ENCODE measurements around the gene CCDC85C. TPM values are rescaled to one million over a fixed set of nuclear protein-coding genes. Genes with fewer than 3 reads are reported as not detected.

The CCDC85C gene
- total RNA-seq, 2 experiments from 2014 or later = 6.8 to 7.9 TPM

DNA sequence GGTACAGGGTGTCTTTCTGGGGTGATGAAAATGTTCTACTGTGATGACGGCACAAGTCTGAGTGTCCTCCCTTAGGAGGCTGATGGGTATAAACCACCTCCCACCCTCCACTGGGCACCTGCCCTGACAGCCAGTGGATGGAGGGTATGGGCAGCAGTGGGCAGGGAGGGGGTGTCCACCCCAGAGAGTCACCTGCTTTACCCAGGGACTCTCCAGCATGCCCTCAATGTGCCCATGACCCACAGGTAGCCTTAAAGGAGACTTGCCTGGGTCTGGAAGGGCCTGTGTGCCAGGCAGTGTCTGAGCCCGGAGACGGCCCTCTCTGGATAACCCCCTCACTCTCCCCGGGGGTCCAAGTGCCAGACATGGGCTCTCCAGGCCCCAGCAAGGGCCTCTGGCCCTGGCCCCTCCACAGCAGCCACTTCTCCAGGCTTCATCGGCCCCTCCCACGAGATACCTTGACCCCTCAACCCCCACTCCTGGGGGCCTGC lies 84.0 kb downstream of the CCDC85C start:
- POLR2A ChIA-PET = no interaction called here
- intact Hi-C loops (cut with micrococcal nuclease) = loop anchor here (2.0 to 10.0 kb wide), 2 partner anchors 109 to 365 kb away; no protein-coding TSS in a partner anchor
- Mint-ChIP-seq H3K36me3 (ENCODE audit: low read depth) (no peaks in the 10 kb centered on the region), H3K4me1 (ENCODE audit: low read depth) (peaks cover 5% of the 10 kb centered on the region), H3K27ac (no peak overlapping the region), H3K27me3 (no peaks in the 10 kb centered on the region), H3K4me3 (no peak overlapping the region), H3K9me3 (no peaks in the 10 kb centered on the region)
- DNase-seq (no peak), ATAC-seq (no peak)
- CTCF ChIA-PET = interaction anchor here (1.0 kb wide), 1 partner anchor 107 kb away, joined by 3 read pairs; no protein-coding TSS in a partner anchor
- TF ChIP-seq, protein P1, sequence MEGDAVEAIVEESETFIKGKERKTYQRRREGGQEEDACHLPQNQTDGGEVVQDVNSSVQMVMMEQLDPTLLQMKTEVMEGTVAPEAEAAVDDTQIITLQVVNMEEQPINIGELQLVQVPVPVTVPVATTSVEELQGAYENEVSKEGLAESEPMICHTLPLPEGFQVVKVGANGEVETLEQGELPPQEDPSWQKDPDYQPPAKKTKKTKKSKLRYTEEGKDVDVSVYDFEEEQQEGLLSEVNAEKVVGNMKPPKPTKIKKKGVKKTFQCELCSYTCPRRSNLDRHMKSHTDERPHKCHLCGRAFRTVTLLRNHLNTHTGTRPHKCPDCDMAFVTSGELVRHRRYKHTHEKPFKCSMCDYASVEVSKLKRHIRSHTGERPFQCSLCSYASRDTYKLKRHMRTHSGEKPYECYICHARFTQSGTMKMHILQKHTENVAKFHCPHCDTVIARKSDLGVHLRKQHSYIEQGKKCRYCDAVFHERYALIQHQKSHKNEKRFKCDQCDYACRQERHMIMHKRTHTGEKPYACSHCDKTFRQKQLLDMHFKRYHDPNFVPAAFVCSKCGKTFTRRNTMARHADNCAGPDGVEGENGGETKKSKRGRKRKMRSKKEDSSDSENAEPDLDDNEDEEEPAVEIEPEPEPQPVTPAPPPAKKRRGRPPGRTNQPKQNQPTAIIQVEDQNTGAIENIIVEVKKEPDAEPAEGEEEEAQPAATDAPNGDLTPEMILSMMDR (IDR thresholded peaks at IDR 0.05) = no peak

DNA sequence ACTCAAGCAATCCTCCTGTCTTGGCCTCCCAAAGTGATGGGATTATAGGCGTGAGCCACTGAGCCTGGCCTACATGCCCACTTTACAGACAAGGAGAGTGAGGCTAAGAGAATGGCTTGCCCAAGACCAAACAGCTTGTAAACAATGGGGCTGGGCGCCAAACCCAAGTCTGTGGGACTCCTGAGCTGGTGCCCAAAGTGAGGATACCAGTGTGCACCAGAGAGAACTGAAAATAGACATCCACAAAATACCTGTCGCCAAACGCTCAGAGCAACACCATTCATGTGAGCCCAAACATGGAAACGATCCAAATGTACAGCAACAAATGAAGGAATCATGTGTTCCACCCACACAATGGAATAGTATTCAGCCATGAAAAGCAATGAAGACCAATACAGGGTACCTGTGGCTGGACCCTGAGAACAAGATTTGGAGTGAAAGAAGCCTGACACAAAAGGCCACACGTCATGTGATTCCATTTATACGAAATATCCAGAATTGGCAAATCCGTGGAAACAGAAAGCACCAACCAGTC lies 84.6 kb downstream of the CCDC85C start:
- no peak overlapping the region for H3K4me3 Mint-ChIP-seq
- H3K27ac Mint-ChIP-seq = no peak overlapping the region
- DNase-seq (no peak), ATAC-seq (no peak)
- CTCF ChIA-PET = interaction anchor here (1.0 kb wide), 1 partner anchor 108 kb away, joined by 3 read pairs; no protein-coding TSS in a partner anchor
- H3K27me3 Mint-ChIP-seq = no peaks in the 10 kb centered on the region
- H3K9me3 Mint-ChIP-seq = no peaks in the 10 kb centered on the region
- POLR2A ChIA-PET = no interaction called here
- intact Hi-C loops (cut with micrococcal nuclease) = loop anchor here (2.0 kb wide), 1 partner anchor 109 kb away; no protein-coding TSS in a partner anchor
- H3K36me3 Mint-ChIP-seq (ENCODE audit: low read depth) = no peaks in the 10 kb centered on the region
- H3K4me1 Mint-ChIP-seq (ENCODE audit: low read depth) = no peaks in the 10 kb centered on the region
- TF ChIP-seq, protein P1 (IDR thresholded peaks at IDR 0.05) = no peak

DNA sequence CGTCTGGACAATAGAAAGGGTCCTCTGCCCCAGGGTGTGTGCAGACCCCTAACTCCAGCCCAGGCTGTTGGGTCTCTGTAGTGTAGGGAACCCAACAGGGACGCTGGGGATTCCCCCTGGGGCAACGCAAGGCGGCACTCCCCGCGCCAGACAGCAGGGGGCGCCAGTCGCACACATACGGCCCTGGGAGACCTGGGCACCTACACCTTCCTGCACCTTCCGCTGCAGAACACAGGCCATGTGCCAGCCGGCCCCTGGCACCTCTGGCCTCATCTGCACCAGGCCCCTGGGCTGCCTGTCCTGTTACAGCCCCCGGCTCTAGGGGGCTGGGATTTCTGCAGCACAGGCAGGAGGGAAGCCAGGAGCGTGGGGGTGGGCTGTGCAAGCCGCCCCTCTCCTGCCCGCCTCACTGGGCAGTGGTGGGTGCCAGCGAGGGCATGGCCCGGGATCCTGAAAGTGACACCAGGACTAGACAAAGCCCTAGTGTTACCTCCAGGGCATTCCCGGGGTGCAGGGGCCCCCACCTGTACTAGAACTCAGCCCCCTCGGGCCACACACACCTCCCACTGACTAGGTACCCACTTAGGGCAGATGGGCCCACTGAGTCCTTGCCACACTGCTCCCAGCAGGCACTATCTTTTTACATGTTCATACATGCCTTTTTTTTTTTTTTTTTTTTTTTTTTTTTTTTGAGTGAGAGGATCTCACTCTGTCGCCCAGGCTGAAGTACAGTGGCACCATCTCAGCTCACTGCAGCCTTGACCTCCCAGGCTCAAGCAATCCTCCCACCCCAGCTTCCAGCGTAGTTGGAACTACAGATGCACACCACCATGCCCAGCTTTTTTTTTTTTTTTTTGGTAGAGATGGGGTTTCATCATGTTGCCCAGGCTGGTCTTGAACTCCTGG lies 85.3 kb downstream of the CCDC85C start:
- ATAC-seq = peak; percentile 97
- Mint-ChIP-seq H3K4me1 (ENCODE audit: low read depth) (no peaks in the 10 kb centered on the region), H3K27ac (no peak overlapping the region), H3K27me3 (no peaks in the 10 kb centered on the region), H3K4me3 (no peak overlapping the region), H3K9me3 (no peaks in the 10 kb centered on the region), H3K36me3 (ENCODE audit: low read depth) (no peaks in the 10 kb centered on the region)
- DNase-seq = peak; percentile 90
- intact Hi-C loops (cut with micrococcal nuclease) = loop anchor here (2.0 kb wide), 1 partner anchor 110 kb away; no protein-coding TSS in a partner anchor
- TF ChIP-seq, protein P1 (IDR thresholded peaks at IDR 0.05) = peak; percentile 98
- POLR2A ChIA-PET = no interaction called here
- CTCF ChIA-PET = interaction anchor here (1.0 to 1.4 kb wide), 4 partner anchors 108 to 367 kb away, joined by 3 to 8 read pairs (median 4); no protein-coding TSS in a partner anchor

DNA sequence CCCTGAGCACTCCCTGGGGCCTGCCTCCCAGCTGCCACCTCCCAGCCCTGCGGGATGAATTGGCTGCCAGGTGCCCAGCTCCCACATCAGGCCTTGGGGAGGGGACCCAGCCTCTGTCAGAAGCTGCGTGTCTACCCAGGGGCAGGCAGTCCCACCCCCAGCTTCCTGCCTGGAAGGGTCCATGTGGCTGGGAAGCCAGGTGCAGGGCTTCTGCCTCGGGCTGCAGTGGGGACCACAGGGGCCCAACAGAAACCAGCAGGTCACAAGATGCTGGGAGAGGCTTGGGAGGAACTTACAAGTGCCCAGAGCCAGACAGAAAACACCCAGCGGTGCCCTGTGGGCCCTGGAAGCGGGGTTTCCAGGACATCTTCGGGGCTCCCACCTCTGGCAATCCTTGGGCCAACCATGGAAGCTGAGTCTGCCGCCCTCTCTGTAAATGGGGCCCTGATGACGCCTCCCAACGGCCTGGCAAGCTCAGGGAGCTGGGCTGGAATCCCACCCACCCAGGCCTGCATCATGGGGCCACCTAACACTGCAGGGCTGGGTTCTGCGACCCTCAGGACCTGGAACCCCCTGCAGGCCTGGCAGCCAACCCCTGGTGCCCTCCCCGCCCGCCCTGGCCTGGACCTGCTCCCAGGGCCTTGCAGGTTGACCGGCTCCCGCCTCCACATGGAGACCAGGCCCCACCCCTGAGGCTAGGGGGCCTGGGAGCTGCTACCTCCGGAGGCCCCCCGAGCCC lies 86.2 kb downstream of the CCDC85C start:
- H3K4me3 Mint-ChIP-seq = no peak overlapping the region

More for the DNA sequence above, 86.2 kb downstream of the CCDC85C start:
- DNase-seq (no peak), ATAC-seq (no peak)
- Mint-ChIP-seq H3K4me1 (ENCODE audit: low read depth) (no peaks in the 10 kb centered on the region), H3K27ac (no peak overlapping the region), H3K27me3 (no peaks in the 10 kb centered on the region), H3K9me3 (no peaks in the 10 kb centered on the region), H3K36me3 (ENCODE audit: low read depth) (no peaks in the 10 kb centered on the region)
- ChIA-PET CTCF (interaction anchor here (0.9 to 1.4 kb wide), 5 partner anchors 13 to 368 kb away, joined by 3 to 8 read pairs (median 3); no protein-coding TSS in a partner anchor), POLR2A (no interaction called here)
- intact Hi-C loops (cut with micrococcal nuclease) = loop anchor here (2.0 kb wide), 1 partner anchor 111 kb away; no protein-coding TSS in a partner anchor
- TF ChIP-seq, protein P1 (IDR thresholded peaks at IDR 0.05) = no peak
